GM12878 (cell line): Measurements from ENCODE around the gene JMJD7. TPM values are rescaled to one million over a fixed set of nuclear protein-coding genes. Genes with fewer than 3 reads are reported as not detected.

Source experiments
- ATAC-seq: fragments of 200-7000 bp; cut with Tn5 transposase; 3 replicates; pipeline ENCODE4 v1.9.1; 2020; ENCODE audit warnings: mild to moderate bottlenecking, moderate library complexity
- BruUV-seq: library from RNA; stranded (reverse); fragments of 400-500 nt; replicated peaks from 2 replicates; lab custom pipeline; 2021; lab: Mats Ljungman, UMichigan
- CTCF ChIA-PET: fragments of 300-600 bp; sonication (Branson Sonifier 250); formaldehyde crosslinking; extraction: SDS; loops from one replicate; lab custom pipeline; 2021; ENCODE audit warnings: inconsistent platforms; lab: Yijun Ruan, JAX
- POLR2A ChIA-PET: fragments of 350-600 bp; formaldehyde crosslinking; extraction: SDS; loops from one replicate; lab custom pipeline; 2021; ENCODE audit warnings: inconsistent platforms; lab: Charles Lee
- RAD21 ChIA-PET: fragments of 300-600 bp; sonication (Branson Sonifier 250); formaldehyde crosslinking; loops from one replicate; lab custom pipeline; 2023; ENCODE audit warnings: antibody characterized with exemption; ENCODE audit not compliant: unreplicated experiment; lab: Charles Lee
- SMC1A ChIA-PET: fragments of 300-600 bp; sonication (Branson Sonifier 250); formaldehyde crosslinking; loops from one replicate; lab custom pipeline; 2023; ENCODE audit not compliant: unreplicated experiment, uncharacterized antibody; lab: Charles Lee
- DNase-seq: peaks from one replicate; pipeline ENCODE4 v3.0.0-alpha.2; 2011; ENCODE audit warnings: low read depth, low spot score
- FAIRE-seq: peaks from 3 replicates; lab custom pipeline; 2011; peaks lifted over from hg19 to GRCh38; lab: Jason Lieb, UNC
- H2AFZ ChIP-seq: 2 replicates; pipeline ENCODE4 v1.6.0; 2011; ENCODE audit warnings: low read depth, low read length, control low read depth; ENCODE audit not compliant: control insufficient read depth
- H3K27ac ChIP-seq: 2 replicates; pipeline ENCODE4 v1.5.1; 2011; ENCODE audit warnings: control low read depth; ENCODE audit not compliant: control insufficient read depth, insufficient read depth
- H3K27me3 ChIP-seq, 2 experiments: replicated peaks in 1 of 2; 2 replicates each; pipeline versions ENCODE4 v1.6.0 to v1.6.1; 2011; ENCODE audit warnings: low read length in 1 of 2; ENCODE audit not compliant: control insufficient read depth in 2 of 2, insufficient read depth in 2 of 2
- H3K36me3 ChIP-seq, 2 experiments: 2 replicates each; pipeline ENCODE4 v1.5.1; 2011; ENCODE audit warnings: low read length in 1 of 2; ENCODE audit not compliant: control insufficient read depth in 2 of 2, insufficient read depth in 2 of 2
- H3K4me1 ChIP-seq: 2 replicates; pipeline ENCODE4 v1.6.1; 2011; ENCODE audit warnings: mild to moderate bottlenecking, low read length, moderate library complexity, mixed read lengths; ENCODE audit not compliant: control insufficient read depth, insufficient read depth
- H3K4me2 ChIP-seq: 2 replicates; pipeline ENCODE4 v1.6.0; 2011; ENCODE audit warnings: control low read depth; ENCODE audit not compliant: control insufficient read depth, insufficient read depth
- H3K4me3 ChIP-seq: fragments of 200-600 bp; sonication (generic); 2 replicates; pipeline ENCODE4 v1.5.1; 2016
- H3K79me2 ChIP-seq: 2 replicates; pipeline ENCODE4 v1.6.0; 2011; ENCODE audit warnings: low read length; ENCODE audit not compliant: control insufficient read depth, insufficient read depth
- H3K9ac ChIP-seq: 2 replicates; pipeline ENCODE4 v1.8.0; 2011; ENCODE audit warnings: low read length, control low read depth, mixed read lengths; ENCODE audit not compliant: control insufficient read depth, insufficient read depth
- H3K9me3 ChIP-seq: replicated peaks from 3 replicates; pipeline ENCODE4 v1.5.1; 2011; ENCODE audit warnings: mild to moderate bottlenecking, low read length; ENCODE audit not compliant: control insufficient read depth, insufficient read depth
- H4K20me1 ChIP-seq: 2 replicates; pipeline ENCODE4 v1.6.0; 2011; ENCODE audit not compliant: control insufficient read depth, insufficient read depth
- BHLHE40 ChIP-seq, 2 experiments: fragments of 450-650 bp in 1 of 2; IDR thresholded peaks; 2 replicates each; pipeline ENCODE4 v1.6.1; 2011 to 2017; ENCODE audit warnings: low read depth in 2 of 2, borderline replicate concordance in 1 of 2, improper control_type of control experiment in 1 of 2, low read length in 1 of 2, mild to moderate bottlenecking in 1 of 2
- EED ChIP-seq: sonication (generic); IDR thresholded peaks from 2 replicates; pipeline ENCODE4 v1.6.1; 2016; ENCODE audit warnings: antibody characterized with exemption, low read depth
- EP300 ChIP-seq, 2 experiments: fragments of 150-350 bp in 1 of 2; IDR thresholded peaks; 2 replicates each; pipeline ENCODE4 v1.6.1; 2011 to 2012; ENCODE audit warnings: low read depth in 2 of 2, low read length in 2 of 2, borderline replicate concordance in 1 of 2, improper control_type of control experiment in 1 of 2, inconsistent platforms in 1 of 2; ENCODE audit not compliant: control insufficient read depth in 1 of 2
- FOXM1 ChIP-seq: IDR thresholded peaks from 2 replicates; pipeline ENCODE4 v1.6.1; 2012; ENCODE audit warnings: low read depth, mild to moderate bottlenecking, inconsistent platforms, low read length, moderate library complexity
- JUNB ChIP-seq: IDR thresholded peaks from 2 replicates; pipeline ENCODE4 v1.6.1; 2016; ENCODE audit warnings: antibody characterized with exemption, mild to moderate bottlenecking
- MTA2 ChIP-seq: fragments of 450-650 bp; IDR thresholded peaks from 2 replicates; pipeline ENCODE4 v1.6.1; 2016; ENCODE audit warnings: low read depth, mild to moderate bottlenecking, moderate library complexity
- NR2C2 ChIP-seq: IDR thresholded peaks from 2 replicates; pipeline ENCODE4 v1.6.1; 2011; ENCODE audit warnings: borderline replicate concordance, low read depth; ENCODE audit not compliant: control insufficient read depth, insufficient read length
- POLR2AphosphoS2 ChIP-seq: IDR thresholded peaks from 2 replicates; pipeline ENCODE4 v1.6.1; 2011; ENCODE audit warnings: low read depth, mild to moderate bottlenecking, low read length, improper control_type of control experiment, moderate library complexity
- SMC3 ChIP-seq: IDR thresholded peaks from 2 replicates; pipeline ENCODE4 v1.6.1; 2011; ENCODE audit warnings: low read length, improper control_type of control experiment, borderline replicate concordance
- TCF12 ChIP-seq: IDR thresholded peaks from 2 replicates; pipeline ENCODE4 v1.6.1; 2011; ENCODE audit warnings: low read depth, mild to moderate bottlenecking, low read length
- WGBS: methylation state at CpG from one replicate; pipeline ENCODE4 v1.1.6; 2016; ENCODE audit warnings: low lambda C conversion rate; ENCODE audit not compliant: insufficient replicate concordance, insufficient coverage; ENCODE audit errors: missing lambda C conversion rate; 5-methylcytosine and 5-hydroxymethylcytosine counted together
- in situ Hi-C: fragments of 300-500 bp; cut with MboI; formaldehyde crosslinking; loops from 9 replicates; pipeline ENCODE4 v1.14.3; 2018; ENCODE audit warnings: mixed read lengths
- intact Hi-C: fragments of 100-400 bp; cut with micrococcal nuclease; formaldehyde crosslinking; loops from one replicate; pipeline ENCODE4 v1.14.2; 2022; ENCODE audit not compliant: unreplicated experiment
- polyA plus RNA-seq, 11 experiments: library from polyadenylated mRNA; depleted of rRNA in 4 of 11; unstranded in 6 of 11; stranded (reverse) in 5 of 11; fragments of >200 nt; fragmentation: Nextera tagmentation in 4 of 11; fragmentation: Illumina TruSeq in 1 of 11; extraction: Ambion mirVana in 4 of 11; extraction: Trizol in 1 of 11; gene quantifications; 1 replicate in 1 of 11; 2 replicates in 10 of 11; pipeline versions ENCODE4 v1.2.1 to v1.2.3, GENCODE V29; 2011 to 2016; ENCODE audit warnings: inconsistent platforms in 2 of 11, missing spikeins in 2 of 11, low read depth in 1 of 11
- total RNA-seq, 4 experiments: library from RNA; depleted of rRNA in 3 of 4; stranded (reverse); fragments of >200 nt in 3 of 4; fragmentation: Illumina TruSeq in 1 of 4; extraction: Trizol in 1 of 4; gene quantifications; 2 replicates each; pipeline versions ENCODE4 v1.2.1 to v1.2.3, GENCODE V29; 2013 to 2021
- TF ChIP-seq, protein P1 (sequence below): fragments of 150-350 bp; IDR thresholded peaks from 2 replicates; pipeline ENCODE4 v1.6.1; 2014; ENCODE audit warnings: mild to moderate bottlenecking, low read depth, low read length

Gene JMJD7
- total and polyA plus RNA-seq, 10 of the 15 experiments (the other 5 are each of a cell fraction or from before 2014, with no cell fraction given): 0.79 to 12.2 (median 6.5) TPM

DNA sequence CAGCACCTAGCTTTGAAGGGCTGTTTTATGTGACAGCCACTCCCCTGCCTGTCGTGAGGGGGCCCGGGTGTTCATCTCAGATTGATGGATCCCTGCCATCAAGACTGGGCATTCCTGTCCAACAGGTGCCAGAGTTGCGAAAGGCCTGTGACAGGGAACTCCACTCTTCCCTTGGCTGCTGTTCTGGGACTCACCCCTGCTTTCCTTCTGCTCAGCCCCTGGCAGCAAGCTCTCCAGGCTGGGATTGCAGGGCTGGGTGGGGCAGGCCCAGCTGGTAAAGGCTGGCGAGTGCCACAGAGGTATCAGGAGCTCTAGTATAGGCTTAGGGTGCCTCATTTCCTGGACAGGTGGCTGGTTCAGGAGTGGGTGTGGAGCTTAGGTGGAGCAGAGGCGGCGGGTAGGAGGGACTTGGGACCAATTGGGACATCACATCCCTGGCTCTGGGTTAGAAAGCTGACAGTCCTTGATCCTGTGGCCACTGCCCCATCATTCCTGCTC, 10.6 kb downstream of the JMJD7 start, which contains the start of gene PLA2G4B:
PLA2G4B (plus strand) TSS at position 448 of the 498 bp plus-strand sequence. CDS start 67 bp downstream, outside the sequence.
- Histone ChIP-seq H3K4me1 (no peaks in the 10 kb centered on the region), H3K9me3 (no peaks in the 10 kb centered on the region), H3K79me2 (no peaks in the 10 kb centered on the region), H3K4me3 (no peak within 1 kb of the TSS), H3K27me3 (no peaks in the 10 kb centered on the region), H3K4me2 (no peak within 1 kb of the TSS), H4K20me1 (no peaks in the 10 kb centered on the region), H2AFZ (no peak within 1 kb of the TSS), H3K9ac (no peak within 1 kb of the TSS), H3K27ac (no peak within 1 kb of the TSS), H3K36me3 (no peaks in the 10 kb centered on the region)
- ChIA-PET CTCF (interaction anchor here (0.6 to 1.0 kb wide), 2 partner anchors 43 to 66 kb away, joined by 3 read pairs; no protein-coding TSS in a partner anchor), POLR2A (interaction anchor here (0.5 kb wide), 1 partner anchor 360 kb away, joined by 8 read pairs; no protein-coding TSS in a partner anchor), RAD21 (no interaction called here), SMC1A (interaction anchor here (1.4 kb wide), 1 partner anchor 10 kb away, joined by 3 read pairs; the partner anchor contains the start of gene JMJD7)
- whole genome bisulfite sequencing: 91% methylated on average over 6 of the region's 6 CpGs
- in situ Hi-C loops: no loop called here
- no peak for DNase-seq
- intact Hi-C loops: no loop called here
- TF ChIP-seq, protein P1, sequence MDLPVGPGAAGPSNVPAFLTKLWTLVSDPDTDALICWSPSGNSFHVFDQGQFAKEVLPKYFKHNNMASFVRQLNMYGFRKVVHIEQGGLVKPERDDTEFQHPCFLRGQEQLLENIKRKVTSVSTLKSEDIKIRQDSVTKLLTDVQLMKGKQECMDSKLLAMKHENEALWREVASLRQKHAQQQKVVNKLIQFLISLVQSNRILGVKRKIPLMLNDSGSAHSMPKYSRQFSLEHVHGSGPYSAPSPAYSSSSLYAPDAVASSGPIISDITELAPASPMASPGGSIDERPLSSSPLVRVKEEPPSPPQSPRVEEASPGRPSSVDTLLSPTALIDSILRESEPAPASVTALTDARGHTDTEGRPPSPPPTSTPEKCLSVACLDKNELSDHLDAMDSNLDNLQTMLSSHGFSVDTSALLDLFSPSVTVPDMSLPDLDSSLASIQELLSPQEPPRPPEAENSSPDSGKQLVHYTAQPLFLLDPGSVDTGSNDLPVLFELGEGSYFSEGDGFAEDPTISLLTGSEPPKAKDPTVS: no peak
- TF ChIP-seq EED (no peak), MTA2 (no peak), SMC3 (no peak), FOXM1 (no peak), POLR2AphosphoS2 (no peak), NR2C2 (no peak), BHLHE40 (IDR thresholded peaks at IDR 0.05; ENCODE audit: borderline replicate concordance in 1 of 2, low read depth in 2 of 2, low read length in 1 of 2) (no peak), EP300 (IDR thresholded peaks at IDR 0.05; ENCODE audit: borderline replicate concordance in 1 of 2, control insufficient read depth in 1 of 2, low read depth in 2 of 2, low read length in 2 of 2) (no peak), TCF12 (no peak), JUNB (no peak)
- no peak for ATAC-seq
- BruUV-seq: no TSS peak
- no peak for FAIRE-seq
